Measurements from ENCODE around the gene TBCK. TPM values are rescaled to one million over a fixed set of nuclear protein-coding genes. Genes with fewer than 3 reads are reported as not detected.
A peak's percentile ranks its signal among the peaks of the same experiment; 100 is the strongest.

The TBCK gene
- total RNA-seq, 1 donor, result 68.8 TPM

GRCh38 chr4:106268786-106269185 lies 47.2 kb downstream of the TBCK start:
- TF ChIP-seq, protein P1, sequence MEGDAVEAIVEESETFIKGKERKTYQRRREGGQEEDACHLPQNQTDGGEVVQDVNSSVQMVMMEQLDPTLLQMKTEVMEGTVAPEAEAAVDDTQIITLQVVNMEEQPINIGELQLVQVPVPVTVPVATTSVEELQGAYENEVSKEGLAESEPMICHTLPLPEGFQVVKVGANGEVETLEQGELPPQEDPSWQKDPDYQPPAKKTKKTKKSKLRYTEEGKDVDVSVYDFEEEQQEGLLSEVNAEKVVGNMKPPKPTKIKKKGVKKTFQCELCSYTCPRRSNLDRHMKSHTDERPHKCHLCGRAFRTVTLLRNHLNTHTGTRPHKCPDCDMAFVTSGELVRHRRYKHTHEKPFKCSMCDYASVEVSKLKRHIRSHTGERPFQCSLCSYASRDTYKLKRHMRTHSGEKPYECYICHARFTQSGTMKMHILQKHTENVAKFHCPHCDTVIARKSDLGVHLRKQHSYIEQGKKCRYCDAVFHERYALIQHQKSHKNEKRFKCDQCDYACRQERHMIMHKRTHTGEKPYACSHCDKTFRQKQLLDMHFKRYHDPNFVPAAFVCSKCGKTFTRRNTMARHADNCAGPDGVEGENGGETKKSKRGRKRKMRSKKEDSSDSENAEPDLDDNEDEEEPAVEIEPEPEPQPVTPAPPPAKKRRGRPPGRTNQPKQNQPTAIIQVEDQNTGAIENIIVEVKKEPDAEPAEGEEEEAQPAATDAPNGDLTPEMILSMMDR (IDR thresholded peaks at IDR 0.05; ENCODE audit: extremely low read depth, low read depth, low read length), result no peak
- no peak for DNase-seq (ENCODE audit: insufficient read length, low spot score, missing footprints)
- Histone ChIP-seq H3K27ac (ENCODE audit: low read depth, low read length) (no peak overlapping the region), H4K20me1 (ENCODE audit: insufficient read depth, low read length) (no peaks in the 10 kb centered on the region), H3K79me2 (ENCODE audit: insufficient read depth, low read length) (peaks cover 3% of the 10 kb centered on the region), H3K4me3 (ENCODE audit: insufficient read depth, low read length) (no peak overlapping the region), H3K4me1 (ENCODE audit: insufficient read depth, low read length) (no peaks in the 10 kb centered on the region), H2AFZ (ENCODE audit: low read length) (no peak overlapping the region), H3K9me3 (ENCODE audit: low read depth, low read length) (no peaks in the 10 kb centered on the region), H3K27me3 (ENCODE audit: insufficient read depth, low read length) (no peaks in the 10 kb centered on the region), H3K36me3 (ENCODE audit: insufficient read depth, low read length) (no peaks in the 10 kb centered on the region), H3K4me2 (ENCODE audit: insufficient read depth, low read length) (no peak overlapping the region)

- Histone ChIP-seq H3K27ac (ENCODE audit: low read depth, low read length) (no peak overlapping the region), H3K4me1 (ENCODE audit: insufficient read depth, low read length) (no peaks in the 10 kb centered on the region)
These were observed 49.8 kb downstream of the TBCK start for GRCh38 chr4:106266201-106266600.

GRCh38 chr4:106264331-106264728 lies 51.7 kb downstream of the TBCK start:
- Histone ChIP-seq H2AFZ (ENCODE audit: low read length) (no peak overlapping the region), H3K79me2 (ENCODE audit: insufficient read depth, low read length) (no peaks in the 10 kb centered on the region), H3K36me3 (ENCODE audit: insufficient read depth, low read length) (no peaks in the 10 kb centered on the region), H3K9me3 (ENCODE audit: low read depth, low read length) (no peaks in the 10 kb centered on the region), H3K4me3 (ENCODE audit: insufficient read depth, low read length) (no peak overlapping the region), H4K20me1 (ENCODE audit: insufficient read depth, low read length) (no peaks in the 10 kb centered on the region), H3K4me2 (ENCODE audit: insufficient read depth, low read length) (no peak overlapping the region), H3K27me3 (ENCODE audit: insufficient read depth, low read length) (no peaks in the 10 kb centered on the region), H3K4me1 (ENCODE audit: insufficient read depth, low read length) (peaks cover 3% of the 10 kb centered on the region), H3K27ac (ENCODE audit: low read depth, low read length) (no peak overlapping the region)
- no peak for DNase-seq (ENCODE audit: insufficient read length, low spot score, missing footprints)
- TF ChIP-seq, protein P1 (IDR thresholded peaks at IDR 0.05; ENCODE audit: extremely low read depth, low read depth, low read length), result no peak

More at GRCh38 chr4:106266201-106266600, 49.8 kb downstream of the TBCK start:
- Histone ChIP-seq H3K36me3 (ENCODE audit: insufficient read depth, low read length) (no peaks in the 10 kb centered on the region), H3K9me3 (ENCODE audit: low read depth, low read length) (no peaks in the 10 kb centered on the region), H3K4me2 (ENCODE audit: insufficient read depth, low read length) (no peak overlapping the region), H3K27me3 (ENCODE audit: insufficient read depth, low read length) (no peaks in the 10 kb centered on the region), H2AFZ (ENCODE audit: low read length) (no peak overlapping the region), H3K4me3 (ENCODE audit: insufficient read depth, low read length) (no peak overlapping the region), H3K79me2 (ENCODE audit: insufficient read depth, low read length) (peaks cover 3% of the 10 kb centered on the region), H4K20me1 (ENCODE audit: insufficient read depth, low read length) (no peaks in the 10 kb centered on the region)
- TF ChIP-seq, protein P1 (IDR thresholded peaks at IDR 0.05; ENCODE audit: extremely low read depth, low read depth, low read length), result peak; percentile 87
- DNase-seq (ENCODE audit: insufficient read length, low spot score, missing footprints), result peak; percentile 29

GRCh38 chr4:106263594-106264330 lies 52.2 kb downstream of the TBCK start:
- H3K27ac ChIP-seq (ENCODE audit: low read depth, low read length), result no peak overlapping the region
- no peaks in the 10 kb centered on the region for H3K79me2 ChIP-seq (ENCODE audit: insufficient read depth, low read length)
- no peak overlapping the region for H3K4me2 ChIP-seq (ENCODE audit: insufficient read depth, low read length)
- no peak for DNase-seq (ENCODE audit: insufficient read length, low spot score, missing footprints)
- no peaks in the 10 kb centered on the region for H3K36me3 ChIP-seq (ENCODE audit: insufficient read depth, low read length)
- H4K20me1 ChIP-seq (ENCODE audit: insufficient read depth, low read length), result no peaks in the 10 kb centered on the region
- H2AFZ ChIP-seq (ENCODE audit: low read length), result no peak overlapping the region
- peaks cover 7% of the 10 kb centered on the region for H3K4me1 ChIP-seq (ENCODE audit: insufficient read depth, low read length)
- TF ChIP-seq, protein P1 (IDR thresholded peaks at IDR 0.05; ENCODE audit: extremely low read depth, low read depth, low read length), result no peak
- no peaks in the 10 kb centered on the region for H3K9me3 ChIP-seq (ENCODE audit: low read depth, low read length)
- H3K27me3 ChIP-seq (ENCODE audit: insufficient read depth, low read length), result no peaks in the 10 kb centered on the region
- H3K4me3 ChIP-seq (ENCODE audit: insufficient read depth, low read length), result no peak overlapping the region

Data from osteoblast (primary cell).